ENCODE data around the gene CMTM8.
"Not testable (repeated sequence)": the region's sequence is repeated elsewhere in the genome, so short reads cannot be mapped to it uniquely, and the experiment has no call there.

The CMTM8 gene, protein sequence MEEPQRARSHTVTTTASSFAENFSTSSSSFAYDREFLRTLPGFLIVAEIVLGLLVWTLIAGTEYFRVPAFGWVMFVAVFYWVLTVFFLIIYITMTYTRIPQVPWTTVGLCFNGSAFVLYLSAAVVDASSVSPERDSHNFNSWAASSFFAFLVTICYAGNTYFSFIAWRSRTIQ

DNA sequence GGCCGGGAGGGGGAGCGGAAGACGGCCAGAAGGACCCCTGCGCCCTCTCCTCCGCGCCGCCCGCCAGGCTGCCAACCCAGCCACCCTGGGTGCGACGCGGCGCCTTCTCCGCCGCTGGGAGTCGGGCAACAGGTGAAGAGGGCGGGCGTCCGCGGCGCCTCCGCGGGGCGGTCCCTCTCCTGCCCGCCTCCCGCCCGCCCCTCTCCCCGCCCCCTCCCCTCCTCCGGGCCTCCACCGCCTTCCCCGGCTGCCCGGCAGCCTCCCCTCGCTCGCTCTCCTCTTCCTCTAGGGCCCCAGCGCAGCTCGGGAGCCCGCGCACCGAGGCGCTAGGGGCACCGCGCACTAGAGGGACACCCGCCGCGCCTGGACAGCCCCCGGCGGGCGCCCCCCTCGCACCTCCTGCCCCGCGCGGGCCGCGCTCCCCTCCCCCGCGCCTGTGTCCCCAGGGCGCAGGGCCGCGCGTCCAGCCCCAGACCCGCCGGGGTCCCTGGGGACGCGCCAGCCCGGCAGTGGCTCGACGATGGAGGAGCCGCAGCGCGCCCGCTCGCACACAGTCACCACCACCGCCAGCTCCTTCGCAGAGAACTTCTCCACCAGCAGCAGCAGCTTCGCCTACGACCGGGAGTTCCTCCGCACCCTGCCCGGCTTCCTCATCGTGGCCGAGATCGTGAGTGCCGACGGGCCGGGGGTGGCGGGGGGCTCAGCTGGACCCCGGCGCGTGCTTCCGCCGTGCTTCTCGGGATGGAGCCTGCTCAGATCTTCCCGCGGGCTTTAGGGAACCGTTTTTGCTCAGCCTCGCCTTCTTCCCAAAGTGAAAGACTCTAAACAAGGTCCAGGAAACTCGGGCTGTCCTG, at the start of gene CMTM8:
Gene CMTM8 (plus strand): TSS at position 228 of the 854 bp plus-strand sequence. CDS start 293 bp downstream, at position 521.
- peak; percentile 25 for DNase-seq

DNA sequence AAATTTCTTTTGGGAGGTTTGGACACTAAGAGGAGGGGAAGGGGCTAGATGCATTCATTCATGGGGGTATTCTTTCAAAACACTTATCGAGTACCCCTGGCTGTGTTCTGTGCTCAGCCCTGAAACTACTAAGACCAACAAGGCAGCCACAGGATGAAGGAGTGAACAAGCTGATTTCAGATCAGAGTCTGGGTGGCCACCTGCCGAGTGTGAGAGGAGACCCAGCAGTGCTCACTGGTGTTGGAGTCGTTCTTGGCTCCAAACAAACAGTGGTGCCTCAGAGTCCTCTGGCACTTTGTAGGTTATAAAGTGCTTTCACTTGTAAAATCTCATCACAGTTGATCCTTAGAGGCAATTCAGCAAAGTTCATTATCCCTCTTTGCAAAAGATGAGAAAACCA, 48.8 kb upstream of the CMTM8 start:
- DNase-seq: no peak

DNA sequence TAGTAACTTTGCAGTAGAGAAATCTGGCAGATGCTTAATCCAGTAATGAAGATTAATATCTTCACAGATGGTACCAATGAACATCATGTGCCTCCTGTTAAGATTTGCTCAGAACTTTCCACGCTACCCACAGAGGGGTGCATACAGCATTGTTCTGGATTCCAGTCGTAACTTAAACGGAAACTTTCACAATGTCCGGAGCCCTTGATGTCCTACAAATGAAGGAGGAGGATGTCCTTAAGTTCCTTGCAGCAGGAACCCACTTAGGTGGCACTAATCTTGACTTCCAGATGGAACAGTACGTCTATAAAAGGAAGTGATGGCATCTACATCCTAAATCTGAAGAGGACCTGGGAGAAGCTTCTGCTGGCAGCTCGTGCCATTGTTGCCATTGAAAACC, 47.9 kb upstream of the CMTM8 start:
- DNase-seq: not testable (repeated sequence)

DNA sequence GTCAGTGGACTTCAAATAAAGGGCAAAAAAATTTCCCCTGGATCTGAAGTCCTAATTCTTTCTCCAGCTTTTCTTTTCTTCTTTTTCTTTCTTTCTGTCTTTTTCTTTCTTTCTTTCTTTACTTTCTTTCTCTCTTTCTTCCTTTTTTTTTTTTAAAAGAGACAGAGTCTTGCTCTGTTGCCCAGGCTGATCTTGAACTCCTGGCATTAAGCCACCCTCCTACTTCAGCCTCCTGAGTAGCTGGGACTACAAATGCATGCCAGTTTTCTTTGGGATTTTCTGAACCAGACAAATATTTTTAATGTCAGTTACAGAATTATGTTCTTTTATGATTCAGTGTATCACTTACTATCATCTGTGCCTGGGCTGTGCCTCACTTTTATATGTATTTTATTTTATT, 45.4 kb upstream of the CMTM8 start:
- no peak for DNase-seq

DNA sequence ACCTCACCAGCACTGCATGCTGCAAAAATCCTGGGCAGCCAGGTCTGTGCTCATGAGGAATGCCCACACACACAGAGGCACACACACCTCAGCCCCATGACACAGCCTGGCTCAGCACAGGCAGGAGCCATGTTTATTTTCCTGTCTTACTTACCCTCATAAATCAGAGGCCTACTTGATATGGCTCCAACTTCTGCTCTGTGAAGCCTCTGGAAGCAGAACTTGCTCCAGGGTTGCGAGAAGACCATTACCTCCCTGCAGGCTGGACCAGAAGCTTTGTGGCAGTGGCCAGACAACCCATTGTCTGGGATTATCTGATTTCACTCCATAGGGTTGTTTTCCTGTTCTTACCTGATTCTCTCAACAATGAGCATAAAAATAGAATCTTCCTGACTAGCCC, 43.8 kb upstream of the CMTM8 start:
- DNase-seq: no peak

DNA sequence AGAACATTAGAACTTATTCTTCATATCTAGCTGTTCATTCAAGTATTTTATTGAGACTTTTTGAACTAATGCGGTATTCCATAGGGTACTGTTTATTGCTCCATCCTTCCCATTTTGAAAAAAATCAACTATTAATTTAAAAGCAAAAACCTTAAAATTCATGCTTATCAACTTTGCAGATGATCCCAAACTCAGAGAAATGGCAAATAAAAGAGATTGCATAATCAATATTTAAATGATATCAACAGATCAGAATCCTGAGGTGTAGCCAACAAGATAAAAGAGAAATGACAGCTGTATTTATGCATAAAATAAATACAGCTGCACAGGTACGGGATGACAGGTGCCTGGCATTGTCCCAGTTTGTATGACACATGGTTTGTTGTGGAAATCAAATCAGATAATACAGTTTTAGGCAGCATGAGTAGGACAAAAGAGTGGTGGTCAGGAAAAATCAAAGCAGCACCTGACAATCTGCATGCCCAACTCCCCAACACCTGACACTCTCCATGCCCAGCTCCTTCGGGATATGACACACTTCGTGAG, 42.4 kb upstream of the CMTM8 start:
- DNase-seq: peak; percentile 33

DNA sequence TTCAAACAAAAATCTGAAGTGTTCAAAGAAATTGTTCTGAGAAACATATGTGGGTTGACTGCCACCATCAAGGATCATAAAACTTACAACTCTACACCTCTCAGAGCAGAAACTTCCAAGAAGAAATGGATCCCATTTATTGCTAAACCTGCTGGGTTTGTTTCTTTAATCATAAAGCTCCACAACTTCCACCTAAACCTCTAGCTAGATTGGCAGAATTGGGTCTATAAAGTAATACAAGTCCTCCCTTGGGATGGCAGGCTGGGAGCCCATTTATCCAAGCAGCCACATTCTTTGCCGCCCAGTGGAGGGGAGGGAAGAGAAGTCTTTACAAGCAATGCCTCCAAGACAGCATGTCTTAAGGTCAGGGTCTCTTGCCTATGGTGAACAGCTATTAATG, 40.5 kb upstream of the CMTM8 start:
- no peak for DNase-seq

DNA sequence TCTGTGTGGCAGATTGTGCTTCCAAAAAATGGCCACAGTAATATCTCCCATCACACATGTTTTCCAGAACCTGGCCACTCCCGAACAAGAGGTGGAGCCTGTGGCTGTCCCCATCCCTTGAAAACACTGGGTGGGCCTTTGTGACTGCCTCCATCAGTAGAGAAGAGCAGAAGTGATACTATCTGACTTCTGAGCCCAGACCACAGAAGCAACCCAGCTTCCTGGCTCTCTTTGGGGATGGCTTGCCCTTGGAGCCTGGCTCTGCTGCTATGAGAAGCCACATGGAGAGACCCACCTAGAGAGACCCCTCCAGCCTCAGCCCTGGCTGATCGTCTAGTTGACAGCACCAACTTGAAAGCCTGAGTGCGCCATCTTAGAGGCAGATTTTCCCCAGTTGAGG, 39.8 kb upstream of the CMTM8 start:
- DNase-seq: no peak

DNA sequence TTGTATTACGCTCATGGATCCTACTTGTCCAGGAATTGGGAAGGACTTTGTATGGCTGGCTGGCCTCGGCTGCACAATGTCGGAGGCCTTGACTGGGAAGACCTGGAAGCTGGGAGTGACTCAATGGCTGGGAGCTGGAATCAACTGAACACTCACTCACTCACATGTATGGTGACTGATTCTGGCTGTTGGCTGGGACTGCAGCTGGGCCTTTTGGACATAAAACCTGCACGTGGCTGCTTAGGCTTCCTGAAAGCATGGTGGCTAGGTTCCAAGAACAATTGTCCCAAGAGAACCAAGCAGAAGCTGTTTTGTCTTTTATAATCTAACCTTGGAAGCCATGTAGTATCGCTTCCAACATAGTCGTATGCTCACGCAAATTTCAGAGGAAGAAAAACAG, 38.0 kb upstream of the CMTM8 start:
- no peak for DNase-seq

DNA sequence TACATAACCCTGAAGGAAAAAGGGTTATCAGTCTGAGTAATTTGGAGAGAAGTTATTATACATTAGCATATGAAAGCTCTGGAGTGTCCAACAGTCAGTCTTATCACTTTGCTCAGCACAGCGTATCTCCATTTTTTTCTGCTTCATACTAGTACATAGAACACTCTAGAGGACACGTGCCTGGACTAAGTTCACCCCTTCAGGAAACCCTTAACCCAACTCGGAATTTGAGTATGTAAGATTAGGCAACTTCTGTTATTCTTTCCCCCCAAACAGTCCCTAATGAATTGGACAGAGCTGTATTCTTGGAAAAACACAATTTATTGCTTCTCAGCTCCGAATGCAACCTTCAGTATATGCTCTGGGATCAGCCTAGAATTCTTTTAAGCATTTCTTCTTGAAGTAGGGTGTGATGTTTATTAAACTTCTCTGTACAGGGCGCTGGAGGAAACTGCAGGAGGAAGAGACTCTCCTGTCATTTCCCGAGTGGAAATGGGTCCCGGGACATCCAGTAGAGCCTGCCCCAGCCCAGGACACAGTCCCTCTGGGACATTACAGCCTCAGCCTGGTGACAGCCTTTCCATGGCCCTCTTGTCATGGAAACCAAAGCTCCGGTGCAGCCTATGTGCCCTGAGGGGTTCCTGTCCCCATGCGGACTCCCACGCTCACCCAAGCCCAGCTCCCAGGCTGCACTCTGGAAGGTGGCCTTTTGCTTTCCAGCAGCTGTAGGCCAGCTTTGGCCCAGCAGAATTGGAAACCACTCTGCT, 37.3 kb upstream of the CMTM8 start:
- DNase-seq: no peak

DNA sequence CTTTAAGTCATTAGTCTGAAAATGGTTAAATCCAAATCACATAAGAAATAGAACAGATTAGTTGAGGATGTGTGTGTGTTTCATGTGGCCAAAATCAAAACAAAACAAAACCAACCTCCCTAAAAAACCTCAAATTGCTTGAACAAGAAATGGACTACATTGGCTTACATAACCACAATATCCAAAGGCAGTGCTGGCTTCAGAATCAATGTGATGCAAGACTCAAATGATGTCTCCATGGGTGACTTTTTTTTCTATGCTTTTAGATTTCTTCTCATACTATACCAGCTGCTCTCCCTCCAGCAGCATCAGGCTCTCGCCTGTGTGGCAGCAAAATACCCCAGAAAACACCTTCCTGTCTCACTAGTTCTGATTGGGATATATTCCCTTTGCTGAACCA, 36.0 kb upstream of the CMTM8 start:
- no peak for DNase-seq

DNA sequence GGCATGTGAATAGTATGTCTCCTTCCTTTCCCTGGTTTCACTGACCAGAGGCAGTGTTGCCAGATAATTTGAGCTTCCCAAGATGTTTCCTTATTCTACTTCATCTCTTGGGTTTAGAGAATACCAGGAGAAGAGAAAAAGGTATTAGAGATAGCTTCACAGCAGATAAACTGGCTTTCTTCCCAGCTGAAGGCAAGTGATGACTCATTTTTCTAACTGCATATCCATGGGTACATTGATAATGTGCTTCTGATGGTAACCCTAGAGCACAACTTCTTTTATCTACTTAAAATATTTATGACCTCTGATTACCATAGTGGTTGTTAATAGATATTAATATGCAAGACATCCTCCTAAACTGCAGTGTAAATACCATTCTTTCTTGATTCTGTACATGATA, 34.6 kb upstream of the CMTM8 start:
- no peak for DNase-seq

DNA sequence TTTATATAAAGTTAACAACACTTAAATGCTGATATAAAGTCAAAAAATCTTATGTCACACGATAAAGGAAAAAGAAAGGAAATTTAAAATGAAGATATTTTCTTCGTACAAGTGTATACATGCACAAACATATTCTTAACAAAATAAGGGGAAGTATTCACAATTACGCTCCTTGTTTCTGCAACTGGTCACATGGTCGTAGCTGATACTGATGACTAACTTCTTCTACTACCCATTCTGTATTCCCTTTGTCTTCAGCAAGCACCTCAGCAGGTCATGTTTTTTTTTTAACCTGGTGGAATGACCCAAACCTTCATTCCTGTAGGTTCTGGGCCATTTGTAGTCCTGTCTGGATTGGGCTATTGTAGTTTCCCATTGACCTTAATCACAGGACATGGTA, 30.0 kb upstream of the CMTM8 start:
- DNase-seq: no peak

DNA sequence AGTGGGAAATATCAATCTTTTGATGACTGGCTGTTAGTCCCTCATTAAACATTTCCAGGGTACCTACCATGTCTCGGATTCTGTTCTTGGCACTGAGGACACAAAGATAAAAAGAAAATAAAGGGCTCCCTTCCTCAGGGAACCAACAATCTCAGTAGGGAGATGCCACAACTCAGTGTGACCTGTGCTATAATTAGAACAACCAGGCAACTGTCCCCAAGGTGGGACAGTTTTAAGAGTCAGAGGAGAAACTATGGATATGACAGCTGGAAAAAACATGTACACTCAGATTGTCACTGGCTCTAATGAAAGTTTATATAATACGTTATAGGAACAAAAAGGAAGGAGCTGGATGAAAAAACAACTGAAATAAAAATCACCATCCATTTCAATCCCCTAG, 23.3 kb upstream of the CMTM8 start:
- DNase-seq: no peak

DNA sequence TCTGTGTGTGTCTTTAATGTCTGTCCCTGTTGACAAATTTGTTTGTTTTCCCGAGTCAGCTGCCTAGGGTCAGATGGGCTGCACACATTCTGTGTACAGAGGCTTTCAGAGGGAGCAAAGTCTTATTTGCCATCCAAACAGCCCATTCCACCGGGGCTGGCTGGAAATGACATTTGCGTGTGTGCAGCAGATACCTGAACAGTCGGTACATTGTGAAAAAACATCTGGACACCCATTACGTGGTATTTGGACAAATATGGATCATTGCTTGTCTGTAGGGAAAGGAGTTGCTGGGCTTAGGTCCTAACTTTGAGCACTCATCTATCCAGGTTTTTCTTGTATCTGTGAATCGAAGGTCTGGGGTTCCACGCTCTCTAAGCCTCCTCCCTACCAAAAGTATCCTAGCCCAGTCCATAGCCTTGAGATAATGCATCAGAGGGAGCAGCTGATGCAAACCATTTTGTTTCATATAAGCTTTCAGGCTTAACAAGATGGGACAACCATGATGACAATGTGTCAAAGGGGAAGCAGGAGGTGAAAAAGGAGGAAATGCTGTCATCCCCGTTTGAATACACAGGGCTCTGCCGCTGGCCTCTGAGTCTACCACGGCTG, 22.2 kb upstream of the CMTM8 start:
- DNase-seq: no peak

DNA sequence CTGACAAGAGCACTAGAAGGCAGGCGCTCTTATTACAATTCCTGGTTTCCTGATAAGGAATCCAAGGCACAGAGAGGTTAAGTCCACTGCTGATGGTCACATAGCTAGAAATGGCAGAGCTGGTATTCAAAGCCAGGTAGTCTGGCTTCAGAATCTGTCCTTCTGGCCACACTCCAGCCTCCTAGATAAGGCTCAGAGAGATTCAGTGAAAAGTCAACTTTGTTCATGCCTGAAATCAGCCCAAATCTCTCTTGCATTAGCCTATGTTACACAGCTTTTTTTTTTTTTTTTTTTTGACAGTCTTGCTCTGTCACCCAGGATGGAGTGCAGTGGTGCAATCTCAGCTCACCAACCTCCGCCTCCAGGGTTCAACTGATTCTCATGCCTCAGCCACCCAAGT, 21.1 kb upstream of the CMTM8 start:
- DNase-seq: no peak

DNA sequence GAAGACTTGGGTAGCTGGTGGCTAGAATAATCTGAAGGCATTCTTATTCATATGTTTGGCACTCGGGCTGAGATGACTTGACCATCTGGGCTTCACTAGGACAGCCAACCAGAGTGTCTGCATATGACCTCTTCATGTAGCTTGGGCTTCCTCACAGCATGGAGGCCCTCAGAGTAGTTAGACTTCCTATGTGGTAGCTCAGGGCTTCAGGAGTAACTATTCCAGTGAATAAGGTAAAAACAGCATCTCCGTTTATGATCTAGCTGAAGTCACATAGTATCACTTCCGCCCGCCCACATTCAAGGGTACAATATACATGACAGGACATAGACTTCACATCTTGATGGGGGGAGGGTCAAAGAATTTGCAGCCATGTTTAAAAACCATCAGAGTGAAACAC, 18.9 kb upstream of the CMTM8 start:
- DNase-seq: no peak

DNA sequence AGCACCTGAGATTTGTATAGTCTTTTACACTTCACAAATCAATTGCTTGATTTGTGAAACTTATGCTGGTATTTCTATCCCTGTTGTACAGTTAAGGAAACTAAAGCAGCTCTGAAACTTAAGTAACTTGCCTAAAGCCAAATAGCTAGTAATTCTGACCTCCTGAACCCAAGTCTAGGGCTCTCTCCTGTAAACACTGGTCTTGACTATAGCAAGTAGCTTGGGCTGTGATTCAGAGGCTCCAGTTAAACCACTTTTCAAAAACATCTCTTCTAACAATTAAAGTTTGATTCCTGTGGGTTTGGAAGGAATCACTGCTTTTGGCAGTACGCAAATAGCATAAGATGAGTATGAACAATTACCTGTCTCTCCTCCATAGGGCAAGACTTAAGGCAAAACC, 18.5 kb upstream of the CMTM8 start:
- no peak for DNase-seq

DNA sequence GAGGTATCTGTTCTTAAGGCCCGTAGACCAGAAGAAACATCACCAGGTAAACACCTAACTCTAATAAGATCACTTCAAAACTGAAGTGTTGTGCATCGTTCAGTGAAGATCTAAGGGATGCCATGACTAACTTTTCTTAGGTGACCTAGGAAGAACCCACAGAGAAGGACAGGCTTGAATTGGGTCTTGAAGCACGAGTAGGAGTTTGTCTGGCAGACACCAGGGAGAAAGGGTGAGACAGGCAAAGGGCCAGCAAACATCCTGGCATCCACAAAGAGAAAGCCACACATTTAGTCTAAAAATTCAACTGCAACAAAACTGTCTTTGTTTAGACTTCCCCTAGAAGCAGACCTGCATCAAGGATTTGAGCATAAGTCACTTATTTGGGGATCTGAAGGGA, 15.5 kb upstream of the CMTM8 start:
- no peak for DNase-seq

DNA sequence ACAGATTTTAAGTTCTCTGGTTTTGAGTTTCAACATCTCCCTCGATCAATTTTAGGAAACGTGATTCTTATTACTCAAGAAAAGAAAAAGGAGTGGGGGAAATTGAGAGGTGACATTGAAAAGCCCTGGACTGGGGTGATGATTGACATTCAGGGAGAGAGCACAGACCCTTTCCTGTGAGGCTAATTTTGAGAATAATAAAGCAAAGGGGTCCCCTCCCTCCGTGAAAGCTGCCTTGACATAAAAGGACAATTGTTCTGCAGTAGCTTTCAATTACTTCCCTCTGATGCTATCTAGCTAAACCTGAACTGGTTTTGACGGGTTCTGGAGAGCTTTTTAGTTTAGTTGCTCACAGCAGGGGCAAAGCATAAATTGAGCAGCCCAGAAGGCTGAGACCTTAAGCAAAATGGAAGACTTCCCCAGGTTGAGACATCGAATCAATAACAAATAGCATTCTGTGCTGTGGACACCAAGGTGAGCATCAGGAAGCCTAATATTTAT, 14.4 kb upstream of the CMTM8 start:
- no peak for DNase-seq

DNA sequence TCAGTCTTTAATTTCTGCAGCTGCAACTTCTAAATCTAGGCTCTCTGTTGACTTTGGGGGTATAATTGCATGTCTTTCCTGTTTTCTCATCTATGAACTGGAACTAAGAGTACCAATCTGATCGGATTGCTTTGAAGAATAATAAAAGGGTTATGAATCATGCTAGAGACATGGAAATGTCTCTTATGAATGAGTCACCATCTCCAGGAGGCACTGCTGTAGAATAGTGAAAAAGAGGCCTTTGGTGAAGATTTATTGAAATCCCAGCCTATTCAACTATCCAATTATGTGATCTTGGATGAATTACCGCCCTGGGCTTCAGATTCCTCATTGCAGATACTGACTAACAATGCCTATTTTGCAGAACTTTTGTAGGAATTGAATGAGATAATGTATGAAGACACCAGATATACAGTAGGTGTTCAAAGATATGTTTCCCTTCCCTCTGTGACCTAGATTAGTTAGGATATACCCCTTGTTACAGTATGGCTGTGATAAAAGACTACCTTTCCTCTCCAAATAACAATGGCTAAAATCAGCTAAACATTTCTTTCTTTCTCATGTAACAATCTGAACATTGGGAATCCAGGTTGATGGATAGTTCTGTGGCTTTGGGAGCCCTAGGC, 11.5 kb upstream of the CMTM8 start:
- peak; percentile 30 for DNase-seq

DNA sequence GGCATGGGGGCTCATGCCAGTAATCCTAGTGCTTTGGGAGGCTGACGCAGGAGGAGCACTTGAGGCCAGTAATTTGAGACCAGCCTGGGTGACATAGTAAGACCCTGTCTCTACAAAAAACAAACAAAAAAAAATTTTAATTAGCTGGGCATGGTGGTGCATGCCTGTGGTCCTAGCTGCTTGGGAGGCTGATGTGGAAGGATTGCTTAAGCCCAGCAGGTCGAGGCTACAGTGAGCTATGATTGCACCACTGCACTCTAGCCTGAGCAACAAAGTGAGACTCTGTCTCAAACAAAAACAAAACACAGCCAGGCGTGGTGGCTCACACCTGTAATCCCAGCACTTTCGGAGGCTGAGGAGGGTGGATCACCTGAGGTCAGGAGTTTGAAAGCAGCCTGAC, 9.7 kb upstream of the CMTM8 start:
- DNase-seq: not testable (repeated sequence)

DNA sequence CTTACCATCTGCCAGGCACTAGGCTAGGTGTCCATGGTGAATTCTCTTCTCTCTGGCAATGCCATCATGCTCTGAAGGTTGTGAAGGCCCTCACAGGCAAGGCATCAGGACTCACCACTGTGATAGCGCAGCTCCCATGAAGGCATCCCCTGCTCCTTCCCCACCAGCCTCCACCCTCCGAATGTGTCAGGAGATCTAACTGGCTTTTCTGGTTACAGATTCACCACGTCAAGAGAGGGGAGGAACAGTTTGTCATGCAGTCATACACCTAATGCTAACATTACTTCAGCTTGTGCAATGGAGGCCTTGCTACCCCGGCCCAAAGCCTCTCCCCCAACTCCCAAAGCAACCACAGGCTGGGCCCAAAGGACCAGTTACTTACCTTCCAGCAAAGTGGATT, 8.9 kb upstream of the CMTM8 start:
- no peak for DNase-seq

Measured in SHP77 treated with DMSO at 0.1 percent for 48 hours (cell line).